PC-3 (cell line): ENCODE results near the gene NTM. TPM values are rescaled to one million over a fixed set of nuclear protein-coding genes. Genes with fewer than 3 reads are reported as not detected.

Experiments
- ATAC-seq: fragments of 200-7000 bp; cut with Tn5 transposase; 2 replicates; pipeline ENCODE4 v1.9.1; 2020; ENCODE audit warnings: mild to moderate bottlenecking, moderate library complexity
- BruUV-seq: library from RNA; stranded (reverse); fragments of 400-500 nt; replicated peaks from 2 replicates; lab custom pipeline; 2021; lab: Mats Ljungman, UMichigan
- CTCF ChIA-PET: fragments of 300-600 bp; sonication (Branson Sonifier 250); formaldehyde crosslinking; loops from one replicate; lab custom pipeline; 2022; ENCODE audit warnings: antibody characterized with exemption; lab: Charles Lee
- POLR2A ChIA-PET: fragments of 300-600 bp; sonication (Branson Sonifier 250); formaldehyde crosslinking; loops from one replicate; lab custom pipeline; 2022; ENCODE audit warnings: antibody characterized with exemption; ENCODE audit not compliant: unreplicated experiment; lab: Charles Lee
- DNase-seq: peaks from one replicate; pipeline ENCODE4 v3.0.0-alpha.2; 2015
- H2AFZ ChIP-seq: fragments of 300-600 bp; sonication (generic); 2 replicates; pipeline ENCODE4 v1.6.0; 2016; ENCODE audit warnings: antibody characterized with exemption, low read length
- H3F3A ChIP-seq: fragments of 300-600 bp; sonication (generic); one replicate; pipeline ENCODE4 v1.6.0; 2017; ENCODE audit warnings: antibody characterized with exemption, low read length, control low read depth, mild to moderate bottlenecking; ENCODE audit not compliant: unreplicated experiment
- H3K27ac ChIP-seq: fragments of 300-600 bp; sonication (generic); 2 replicates; pipeline ENCODE4 v1.5.1; 2016; ENCODE audit warnings: mild to moderate bottlenecking, low read length
- H3K27me3 ChIP-seq: fragments of 300-600 bp; sonication (generic); 2 replicates; pipeline ENCODE4 v1.6.1; 2016; ENCODE audit warnings: low read length, mixed read lengths
- H3K36me3 ChIP-seq: fragments of 300-600 bp; sonication (generic); 2 replicates; pipeline ENCODE4 v1.6.1; 2016; ENCODE audit warnings: low read depth, mixed run types, low read length, mixed read lengths
- H3K4me1 ChIP-seq: fragments of 300-600 bp; sonication (generic); 2 replicates; pipeline ENCODE4 v1.5.1; 2016; ENCODE audit warnings: low read length; ENCODE audit not compliant: insufficient read depth
- H3K4me2 ChIP-seq: fragments of 300-600 bp; sonication (generic); 2 replicates; pipeline ENCODE4 v1.6.0; 2016; ENCODE audit warnings: low read length
- H3K4me3 ChIP-seq: fragments of 300-600 bp; sonication (generic); 2 replicates; pipeline ENCODE4 v1.5.1; 2016; ENCODE audit warnings: mild to moderate bottlenecking, low read length, mixed read lengths
- H3K79me2 ChIP-seq: fragments of 300-600 bp; sonication (generic); 2 replicates; pipeline ENCODE4 v1.6.1; 2017; ENCODE audit warnings: low read length, mixed read lengths
- H3K9ac ChIP-seq: fragments of 300-600 bp; sonication (generic); 2 replicates; pipeline ENCODE4 v1.6.0; 2016; ENCODE audit warnings: mild to moderate bottlenecking, low read length
- H3K9me2 ChIP-seq: fragments of 300-600 bp; sonication (generic); replicated peaks from 2 replicates; pipeline ENCODE4 v1.6.1; 2016; ENCODE audit warnings: mixed run types, low read length, mixed read lengths
- H3K9me3 ChIP-seq: fragments of 300-600 bp; sonication (generic); 2 replicates; pipeline ENCODE4 v1.6.1; 2016; ENCODE audit warnings: low read length, mixed read lengths
- H4K20me1 ChIP-seq: fragments of 300-600 bp; sonication (generic); 2 replicates; pipeline ENCODE4 v1.6.1; 2016; ENCODE audit warnings: low read length, mixed read lengths
- CTCF ChIP-seq: fragments of 300-600 bp; sonication (generic); conservative IDR thresholded peaks from 2 replicates; pipeline ENCODE4 v1.5.1; 2017; ENCODE audit warnings: antibody characterized with exemption, low read depth, mild to moderate bottlenecking, low read length
- EZH2 ChIP-seq: fragments of 300-600 bp; sonication (generic); IDR thresholded peaks from one replicate; pipeline ENCODE4 v1.6.1; 2017; ENCODE audit warnings: antibody characterized with exemption, mild to moderate bottlenecking, low read length; ENCODE audit not compliant: unreplicated experiment
- EZH2phosphoT487 ChIP-seq: fragments of 300-600 bp; sonication (generic); IDR thresholded peaks from 2 replicates; pipeline ENCODE4 v1.6.1; 2018; ENCODE audit warnings: mild to moderate bottlenecking, antibody characterized with exemption, low read length, borderline replicate concordance
- intact Hi-C: fragments of 100-400 bp; cut with micrococcal nuclease; formaldehyde crosslinking; loops from 2 replicates; pipeline ENCODE4 v1.9.0; 2023
- total RNA-seq: library from RNA; depleted of rRNA; stranded (reverse); fragments of >200 nt; gene quantifications from 2 replicates; pipeline ENCODE4 v1.2.3, GENCODE V29; 2014

Gene NTM
- total RNA-seq, 1 experiment from 2014 or later, result not detected

DNA sequence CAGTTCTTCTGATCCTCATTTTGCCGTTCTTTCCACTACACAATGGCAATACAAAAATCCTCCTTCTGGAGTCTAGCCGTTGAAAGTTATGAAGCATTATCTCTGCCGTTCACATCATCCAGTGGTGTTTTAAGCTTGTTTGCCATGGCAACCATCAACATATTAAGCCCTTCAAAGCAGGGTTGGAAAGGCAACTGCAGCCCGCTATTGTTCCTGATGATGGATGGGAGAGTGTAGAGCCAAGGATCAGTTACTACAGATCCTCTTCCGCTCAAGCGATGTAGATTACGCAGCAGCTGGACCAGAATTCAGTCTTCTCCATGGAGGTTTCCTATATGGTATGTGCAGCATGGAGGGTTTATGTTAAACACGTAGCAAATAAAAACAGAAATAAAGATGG lies 352.7 kb downstream of the NTM start:
- H3K4me2 ChIP-seq, result no peak overlapping the region
- no peak overlapping the region for H3K4me3 ChIP-seq
- BruUV-seq, result no TSS peak
- no peaks in the 10 kb centered on the region for H3K4me1 ChIP-seq
- H3K9me3 ChIP-seq, result peaks cover 6% of the 10 kb centered on the region; the same call in 1 of the 2 replicates
- ChIA-PET POLR2A (no interaction called here), CTCF (no interaction called here)
- no peak overlapping the region for H2AFZ ChIP-seq
- intact Hi-C loops, result no loop called here
- DNase-seq (no peak), ATAC-seq (no peak)
- H4K20me1 ChIP-seq, result no peaks in the 10 kb centered on the region
- no peaks in the 10 kb centered on the region for H3K79me2 ChIP-seq
- no peak overlapping the region for H3K9ac ChIP-seq
- no peaks in the 10 kb centered on the region for H3F3A ChIP-seq
- no peaks in the 10 kb centered on the region for H3K36me3 ChIP-seq
- no peaks in the 10 kb centered on the region for H3K9me2 ChIP-seq
- no peak overlapping the region for H3K27ac ChIP-seq
- peaks cover 28% of the 10 kb centered on the region; the same call in 1 of the 2 replicates for H3K27me3 ChIP-seq
- TF ChIP-seq EZH2phosphoT487 (no peak), EZH2 (no peak), CTCF (no peak)

DNA sequence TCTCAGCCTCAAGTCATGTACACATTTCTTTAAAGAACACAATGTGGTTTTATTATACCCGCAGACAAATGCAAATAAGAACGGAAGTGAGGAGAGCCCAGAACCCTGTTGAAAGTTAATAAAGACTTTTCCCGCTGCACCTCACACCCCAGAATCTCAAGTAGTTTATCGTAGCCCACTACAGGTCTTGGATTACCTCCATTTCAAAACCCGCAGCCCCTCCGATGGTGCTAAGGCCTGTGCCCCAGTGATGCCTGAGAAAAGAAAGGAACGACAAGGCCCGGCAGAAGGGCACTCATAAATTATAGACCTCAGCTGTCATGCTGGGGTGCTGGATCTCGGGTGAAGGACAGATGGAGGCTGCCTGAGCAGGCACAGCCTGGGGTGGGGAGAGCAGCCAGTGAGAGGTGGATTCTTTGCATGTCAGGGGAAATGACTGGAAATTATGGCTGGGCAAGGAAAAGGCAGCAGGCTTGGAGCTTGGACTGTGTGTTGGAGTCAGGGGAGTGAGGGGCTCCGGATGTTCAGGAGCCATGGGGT lies 354.1 kb downstream of the NTM start:
- no peaks in the 10 kb centered on the region for H3F3A ChIP-seq
- no peaks in the 10 kb centered on the region for H4K20me1 ChIP-seq
- no peak overlapping the region for H3K4me3 ChIP-seq
- H3K27ac ChIP-seq, result no peak overlapping the region
- ChIA-PET CTCF (no interaction called here), POLR2A (no interaction called here)
- no peaks in the 10 kb centered on the region for H3K36me3 ChIP-seq
- BruUV-seq, result no TSS peak
- H3K9me3 ChIP-seq, result peaks cover 9% of the 10 kb centered on the region; the same call in 1 of the 2 replicates
- H3K79me2 ChIP-seq, result no peaks in the 10 kb centered on the region
- DNase-seq (no peak), ATAC-seq (no peak)
- TF ChIP-seq EZH2 (no peak), CTCF (no peak), EZH2phosphoT487 (no peak)
- no peak overlapping the region for H2AFZ ChIP-seq
- no peak overlapping the region for H3K4me2 ChIP-seq
- intact Hi-C loops, result no loop called here
- no peaks in the 10 kb centered on the region for H3K9me2 ChIP-seq
- peaks cover 28% of the 10 kb centered on the region; the same call in 1 of the 2 replicates for H3K27me3 ChIP-seq
- no peaks in the 10 kb centered on the region for H3K4me1 ChIP-seq
- no peak overlapping the region for H3K9ac ChIP-seq

GRCh38 chr11:131734871-131735270 lies 364.5 kb downstream of the NTM start:
- no peak overlapping the region for H3K4me2 ChIP-seq
- H3K9me2 ChIP-seq, result no peaks in the 10 kb centered on the region
- TF ChIP-seq CTCF, result no peak
- TF ChIP-seq EZH2, result no peak
- no peak for TF ChIP-seq EZH2phosphoT487
- H4K20me1 ChIP-seq, result no peaks in the 10 kb centered on the region
- H3K27me3 ChIP-seq, result peaks cover 69% of the 10 kb centered on the region
- H2AFZ ChIP-seq, result no peak overlapping the region
- DNase-seq (no peak), ATAC-seq (no peak)
- H3K27ac ChIP-seq, result no peak overlapping the region
- no peaks in the 10 kb centered on the region for H3K9me3 ChIP-seq
- H3K4me1 ChIP-seq, result no peaks in the 10 kb centered on the region
- intact Hi-C loops, result no loop called here
- CTCF ChIA-PET, result no interaction called here
- no peaks in the 10 kb centered on the region for H3F3A ChIP-seq
- H3K36me3 ChIP-seq, result no peaks in the 10 kb centered on the region
- no peak overlapping the region for H3K9ac ChIP-seq
- POLR2A ChIA-PET, result no interaction called here
- no peaks in the 10 kb centered on the region for H3K79me2 ChIP-seq
- H3K4me3 ChIP-seq, result no peak overlapping the region
- BruUV-seq, result no TSS peak
